Upper lobe of left lung (tissue), 6 donors: ENCODE results near the gene IFITM10. TPM values are rescaled to one million over a fixed set of nuclear protein-coding genes. Genes with fewer than 3 reads are reported as not detected.

ENCODE experiments used
- ATAC-seq, 2 donors: fragments of 200-7000 bp; cut with Tn5 transposase; one replicate each; pipeline ENCODE4 v1.9.1; 2022; ENCODE audit warnings: mild to moderate bottlenecking in 2 of 2, moderate library complexity in 2 of 2; ENCODE audit not compliant: low FRiP score in 2 of 2
- DNase-seq, 2 donors: peaks; one replicate each; pipeline ENCODE4 v3.0.0-alpha.2; 2019 to 2020
- H3K27ac ChIP-seq, 4 donors: fragments of 200-600 bp; sonication (generic); one replicate each; pipeline ENCODE4 v1.5.1; 2016 to 2019
- H3K27me3 ChIP-seq, 4 donors: fragments of 200-600 bp; sonication (generic); one replicate each; pipeline ENCODE4 v1.5.1; 2017 to 2019
- H3K36me3 ChIP-seq, 4 donors: fragments of 200-600 bp; sonication (generic); one replicate each; pipeline ENCODE4 v1.5.1; 2016 to 2019
- H3K4me1 ChIP-seq, 4 donors: fragments of 200-600 bp; sonication (generic); one replicate each; pipeline ENCODE4 v1.5.1; 2018 to 2019
- H3K4me3 ChIP-seq, 4 donors: fragments of 200-600 bp; sonication (generic); one replicate each; pipeline ENCODE4 v1.5.1; 2017 to 2019; ENCODE audit warnings: mild to moderate bottlenecking in 2 of 4, moderate library complexity in 1 of 4
- H3K9me3 ChIP-seq, 4 donors: fragments of 200-600 bp; sonication (generic); one replicate each; pipeline ENCODE4 v1.5.1; 2018 to 2019
- EP300 ChIP-seq, 4 donors: sonication (generic); formaldehyde crosslinking; IDR thresholded peaks; one replicate each; pipeline ENCODE4 v1.5.1; 2017; ENCODE audit warnings: antibody characterized with exemption in 4 of 4, control low read depth in 2 of 4
- POLR2A ChIP-seq, 4 donors: fragments of 450-650 bp; IDR thresholded peaks; one replicate each; pipeline ENCODE4 v1.5.1; 2016 to 2017; ENCODE audit warnings: antibody characterized with exemption in 4 of 4, mild to moderate bottlenecking in 2 of 4
- POLR2AphosphoS5 ChIP-seq, 2 donors: sonication (generic); formaldehyde crosslinking; IDR thresholded peaks; one replicate each; pipeline ENCODE4 v1.5.1; 2017; ENCODE audit warnings: antibody characterized with exemption in 2 of 2
- WGBS, 2 donors: methylation state at CpG; one replicate each; pipeline ENCODE4 v1.1.5; 2017 to 2018; 5-methylcytosine and 5-hydroxymethylcytosine counted together
- total RNA-seq, 6 donors: library from RNA; depleted of rRNA in 4 of 6; stranded (reverse); fragments of >200 nt in 4 of 6; gene quantifications; one replicate each; pipeline versions ENCODE4 v1.1.0 to v1.2.1, GENCODE V29; 2016 to 2021
- TF ChIP-seq, protein P1 (sequence below), 6 experiments: fragments of 450-650 bp in 4 of 6; fragments of 200-600 bp in 2 of 6; sonication (generic) in 2 of 6; IDR thresholded peaks; one replicate each; pipeline ENCODE4 v1.5.1; 2016 to 2019; ENCODE audit warnings: antibody characterized with exemption in 6 of 6
- donor health status: DM: no; HTN: no; CAD: no; lungs with moderate emphysema.
- donor health status: DM: no; HTN: yes; CAD: no; lungs with severe emphysema.

The IFITM10 gene
- total RNA-seq, 6 donors from 2014 or later, result 8.7 to 28.3 (median 14.2) TPM

DNA sequence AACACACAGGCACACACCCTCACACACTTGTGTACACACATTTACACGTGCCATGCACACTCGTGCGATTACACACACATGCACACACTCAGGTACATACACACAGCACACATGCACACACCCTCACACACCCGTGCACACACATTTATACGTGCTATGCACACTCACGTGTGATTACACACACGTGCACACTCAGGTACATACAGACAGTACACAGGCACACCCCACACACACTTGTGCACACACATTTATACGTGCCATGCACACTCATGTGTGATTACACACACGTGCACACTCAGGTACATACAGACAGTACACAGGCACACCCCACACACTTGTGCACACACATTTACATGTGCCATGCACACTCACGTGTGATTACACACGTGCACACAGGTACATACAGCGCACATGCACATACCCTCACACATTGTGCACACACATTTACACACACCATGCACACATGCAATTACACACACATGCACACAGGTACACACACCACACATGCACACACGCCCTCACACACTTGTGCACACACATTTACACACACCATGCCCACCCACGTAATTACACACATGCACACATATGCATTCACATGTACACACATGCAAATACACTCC lies 4.6 kb downstream of the IFITM10 start:
- WGBS, 2 donors, result 91 to 92% methylated on average over 14 of the region's 14 CpGs
- H3K36me3 ChIP-seq, result no peaks in the 10 kb centered on the region
- no peaks in the 10 kb centered on the region for H3K9me3 ChIP-seq
- H3K27ac ChIP-seq, result no peak overlapping the region
- ATAC-seq, result no peak
- no peak for DNase-seq
- TF ChIP-seq EP300 (IDR thresholded peaks at IDR 0.05), result no peak
- TF ChIP-seq POLR2A (IDR thresholded peaks at IDR 0.05), result no peak
- TF ChIP-seq, protein P1, sequence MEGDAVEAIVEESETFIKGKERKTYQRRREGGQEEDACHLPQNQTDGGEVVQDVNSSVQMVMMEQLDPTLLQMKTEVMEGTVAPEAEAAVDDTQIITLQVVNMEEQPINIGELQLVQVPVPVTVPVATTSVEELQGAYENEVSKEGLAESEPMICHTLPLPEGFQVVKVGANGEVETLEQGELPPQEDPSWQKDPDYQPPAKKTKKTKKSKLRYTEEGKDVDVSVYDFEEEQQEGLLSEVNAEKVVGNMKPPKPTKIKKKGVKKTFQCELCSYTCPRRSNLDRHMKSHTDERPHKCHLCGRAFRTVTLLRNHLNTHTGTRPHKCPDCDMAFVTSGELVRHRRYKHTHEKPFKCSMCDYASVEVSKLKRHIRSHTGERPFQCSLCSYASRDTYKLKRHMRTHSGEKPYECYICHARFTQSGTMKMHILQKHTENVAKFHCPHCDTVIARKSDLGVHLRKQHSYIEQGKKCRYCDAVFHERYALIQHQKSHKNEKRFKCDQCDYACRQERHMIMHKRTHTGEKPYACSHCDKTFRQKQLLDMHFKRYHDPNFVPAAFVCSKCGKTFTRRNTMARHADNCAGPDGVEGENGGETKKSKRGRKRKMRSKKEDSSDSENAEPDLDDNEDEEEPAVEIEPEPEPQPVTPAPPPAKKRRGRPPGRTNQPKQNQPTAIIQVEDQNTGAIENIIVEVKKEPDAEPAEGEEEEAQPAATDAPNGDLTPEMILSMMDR (IDR thresholded peaks at IDR 0.05), result no peak
- no peak for TF ChIP-seq POLR2AphosphoS5 (IDR thresholded peaks at IDR 0.05)
- peaks cover 0 to 17% (median 3%) of the 10 kb centered on the region in 4 donors for H3K27me3 ChIP-seq
- H3K4me1 ChIP-seq, result peaks cover 12 to 34% (median 17%) of the 10 kb centered on the region in 4 donors
- H3K4me3 ChIP-seq, result no peak overlapping the region

DNA sequence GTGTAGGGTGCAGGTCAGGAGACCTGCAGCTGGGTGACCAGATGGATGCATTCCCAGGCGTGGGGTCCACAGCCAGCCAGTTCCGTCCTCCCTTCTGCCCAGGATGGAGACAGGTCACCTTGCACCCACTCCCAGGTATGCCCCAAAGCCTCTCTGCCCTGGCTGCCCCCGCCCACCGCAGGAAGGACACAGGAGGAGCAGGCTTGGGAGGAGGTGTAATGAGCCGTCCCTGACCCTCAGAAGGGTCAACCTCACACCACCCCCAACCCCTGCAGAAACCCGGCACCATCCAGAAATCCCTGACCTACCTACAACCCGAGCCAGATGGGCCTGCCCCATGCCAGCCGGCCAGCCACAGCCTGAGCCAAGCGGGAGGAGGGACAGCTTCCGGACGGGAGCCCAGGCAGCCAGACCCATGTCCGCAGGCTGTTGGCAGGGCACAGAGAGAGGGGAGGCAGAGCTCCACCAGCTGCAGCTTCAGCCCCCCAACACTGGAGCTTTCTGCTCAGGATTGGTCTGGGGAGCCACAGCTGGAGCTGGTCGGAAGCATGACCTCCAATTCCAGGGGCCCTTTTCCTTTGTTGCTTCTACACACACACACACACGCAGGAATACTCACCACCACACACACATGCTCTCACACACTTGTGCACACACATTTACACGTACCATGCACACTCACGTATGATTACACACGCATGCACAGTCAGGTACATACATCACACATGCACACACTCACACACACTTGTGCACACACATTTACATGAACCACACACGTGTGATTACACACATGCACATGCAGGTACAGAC lies 5.3 kb downstream of the IFITM10 start:
- Histone ChIP-seq H3K9me3 (no peaks in the 10 kb centered on the region), H3K4me3 (no peak overlapping the region), H3K4me1 (peaks cover 12 to 29% (median 14%) of the 10 kb centered on the region in 4 donors), H3K36me3 (no peaks in the 10 kb centered on the region), H3K27ac (no peak overlapping the region), H3K27me3 (peaks cover 0 to 17% (median 3%) of the 10 kb centered on the region in 4 donors)
- WGBS, 2 donors, result 69 to 82% methylated on average over 13 to 16 of the region's 18 CpGs
- ATAC-seq, result no peak
- no peak for TF ChIP-seq POLR2AphosphoS5 (IDR thresholded peaks at IDR 0.05)
- no peak for TF ChIP-seq POLR2A (IDR thresholded peaks at IDR 0.05)
- TF ChIP-seq, protein P1 (IDR thresholded peaks at IDR 0.05), result no peak
- TF ChIP-seq EP300 (IDR thresholded peaks at IDR 0.05), result no peak
- DNase-seq, result peak in 1 of 2 donors; percentile 67

DNA sequence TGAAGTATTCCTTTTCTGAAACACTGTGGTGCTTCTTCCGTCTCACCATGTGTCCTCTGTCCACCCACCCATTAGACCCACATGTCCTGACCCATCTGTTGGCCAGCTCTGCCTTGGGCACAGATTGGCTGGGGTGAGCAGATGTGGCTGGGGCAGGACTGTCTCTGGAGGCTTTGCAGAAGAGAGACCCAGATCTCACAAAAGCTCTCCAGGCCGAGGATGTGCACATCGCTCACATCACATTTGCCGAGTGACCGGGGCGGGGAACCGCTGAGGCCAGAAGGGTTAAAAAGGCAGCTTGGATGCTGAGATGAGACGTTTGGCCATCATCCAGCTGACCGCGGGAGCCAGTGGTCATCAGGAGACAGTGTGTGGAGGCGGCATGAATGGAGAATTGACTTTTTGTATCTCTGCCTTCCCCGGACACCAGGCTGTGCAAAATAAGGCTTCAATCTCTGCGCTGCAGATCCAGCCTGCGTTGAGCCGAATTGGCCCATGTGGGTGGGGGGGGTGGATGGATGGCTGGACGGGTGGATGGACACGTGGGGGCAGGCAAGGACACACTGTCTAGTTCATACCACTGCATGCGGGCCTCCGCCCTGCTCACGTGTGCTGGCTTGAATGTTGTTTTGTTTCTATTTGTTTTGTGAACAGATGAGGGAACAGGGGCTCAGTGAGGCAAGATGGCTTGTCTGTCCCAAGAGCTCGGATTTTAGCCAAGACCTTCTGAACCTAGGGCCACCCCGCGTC lies 6.1 kb downstream of the IFITM10 start:
- H3K27ac ChIP-seq, result no peak overlapping the region
- WGBS, 2 donors, result 74 to 75% methylated on average over 21 to 23 of the region's 23 CpGs
- peaks cover 0 to 14% (median 3%) of the 10 kb centered on the region in 4 donors for H3K27me3 ChIP-seq
- ATAC-seq (peak in 1 of 2 donors; percentile 13), DNase-seq (peak; percentile 20 to 38)
- no peaks in the 10 kb centered on the region for H3K9me3 ChIP-seq
- no peaks in the 10 kb centered on the region for H3K36me3 ChIP-seq
- peaks cover 6 to 22% (median 10%) of the 10 kb centered on the region in 4 donors for H3K4me1 ChIP-seq
- TF ChIP-seq POLR2A (IDR thresholded peaks at IDR 0.05) (no peak), EP300 (IDR thresholded peaks at IDR 0.05) (no peak), POLR2AphosphoS5 (IDR thresholded peaks at IDR 0.05) (no peak)
- TF ChIP-seq, protein P1 (IDR thresholded peaks at IDR 0.05), result no peak
- H3K4me3 ChIP-seq, result no peak overlapping the region

DNA sequence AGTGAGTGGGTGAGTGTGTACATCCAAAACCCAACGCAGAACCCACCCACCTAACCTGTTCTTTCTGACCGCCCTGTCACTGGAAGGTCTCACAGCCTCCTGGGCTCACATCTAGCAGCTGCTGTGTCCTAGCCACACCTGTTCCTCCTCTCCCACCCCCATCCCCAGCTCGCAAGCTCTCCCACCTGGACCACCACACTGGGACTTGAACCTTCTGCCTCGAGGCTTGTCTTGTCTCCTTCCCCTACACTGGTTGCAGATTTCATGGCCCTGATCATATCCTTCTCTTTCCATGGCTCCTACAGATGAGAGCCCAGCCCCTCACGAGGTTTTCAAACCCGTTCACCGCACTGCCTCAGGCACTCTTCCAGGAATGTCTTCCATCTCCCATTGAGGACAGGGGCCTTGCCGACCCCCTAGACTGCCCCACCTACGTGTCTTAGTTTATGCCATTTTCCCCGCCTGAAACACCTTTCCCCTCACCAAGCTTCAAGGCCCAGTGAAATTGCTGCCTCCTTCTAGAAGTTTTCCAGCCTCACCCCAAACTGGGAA lies 6.7 kb downstream of the IFITM10 start:
- TF ChIP-seq, protein P1 (IDR thresholded peaks at IDR 0.05), result no peak
- TF ChIP-seq POLR2AphosphoS5 (IDR thresholded peaks at IDR 0.05), result no peak
- TF ChIP-seq POLR2A (IDR thresholded peaks at IDR 0.05), result no peak
- TF ChIP-seq EP300 (IDR thresholded peaks at IDR 0.05), result no peak
- DNase-seq (no peak), ATAC-seq (no peak)
- WGBS, 2 donors, result 82 to 90% methylated on average over 10 of the region's 10 CpGs
- no peak overlapping the region for H3K27ac ChIP-seq
- H3K27me3 ChIP-seq, result peaks cover 0 to 8% (median under 1%) of the 10 kb centered on the region in 4 donors
- no peaks in the 10 kb centered on the region for H3K36me3 ChIP-seq
- H3K4me3 ChIP-seq, result no peak overlapping the region
- peaks cover 2 to 15% (median 4%) of the 10 kb centered on the region in 4 donors for H3K4me1 ChIP-seq
- no peaks in the 10 kb centered on the region for H3K9me3 ChIP-seq
